GM12891 (cell line): ENCODE data around the gene EBP.

ENCODE experiments used
- POLR2A ChIP-seq: IDR thresholded peaks from 2 replicates; pipeline ENCODE4 v1.6.1; 2011; ENCODE audit warnings: low read depth, low read length, control low read depth
- TAF1 ChIP-seq: IDR thresholded peaks from 2 replicates; pipeline ENCODE4 v1.6.1; 2011; ENCODE audit warnings: low read depth, low read length, control low read depth

DNA sequence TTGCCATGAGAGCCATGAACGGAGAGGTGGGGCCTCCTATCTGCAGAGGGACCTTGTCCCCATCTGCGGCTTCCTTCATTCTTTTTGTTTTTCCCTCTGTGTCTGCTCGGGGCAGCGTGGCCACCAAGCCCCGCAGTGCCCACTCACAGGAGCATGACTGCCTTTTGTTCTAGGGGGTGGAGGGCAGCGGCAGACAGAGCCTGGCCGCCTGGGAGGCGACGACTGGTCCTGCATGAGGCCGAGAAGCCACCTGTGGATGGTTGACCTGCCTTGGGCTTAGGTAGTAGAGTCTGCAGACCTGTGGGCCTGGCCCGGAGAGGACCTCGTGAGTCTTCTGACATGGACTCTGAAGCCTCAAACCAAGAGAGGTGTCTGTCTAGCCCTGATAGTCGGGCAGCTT, 54.0 kb downstream of the EBP start:
- TF ChIP-seq TAF1 = no peak
- TF ChIP-seq POLR2A = no peak
